Spleen (tissue), 7 donors: Measurements from ENCODE around the gene DAPK2.

Experiments used
- POLR2A ChIP-seq, 3 donors: fragments of 450-650 bp; IDR thresholded peaks; one replicate each; pipeline ENCODE4 v1.5.1; 2017; ENCODE audit warnings: antibody characterized with exemption in 3 of 3, mild to moderate bottlenecking in 1 of 3
- POLR2AphosphoS5 ChIP-seq, 3 donors: sonication (generic); formaldehyde crosslinking; IDR thresholded peaks; one replicate each; pipeline ENCODE4 v1.5.1; 2017; ENCODE audit warnings: antibody characterized with exemption in 3 of 3
- TF ChIP-seq, protein P1 (sequence below), 11 experiments: fragments of 200-600 bp in 7 of 11; fragments of 450-650 bp in 4 of 11; sonication (generic) in 4 of 11; IDR thresholded peaks in 8 of 11; conservative IDR thresholded peaks in 3 of 11; 1 replicate in 7 of 11; 2 replicates in 4 of 11; pipeline versions ENCODE4 v1.4.0 to v1.8.0; 2016 to 2021; ENCODE audit warnings: antibody characterized with exemption in 11 of 11, inconsistent platforms in 4 of 11, mild to moderate bottlenecking in 1 of 11
- donor health status: DM: no; HTN: no; CAD: no; lungs with moderate emphysema.
- donor health status: DM: no; HTN: no; CAD: no.
- donor health status: DM: no; HTN: no; CAD: no.

- TF ChIP-seq, protein P1, sequence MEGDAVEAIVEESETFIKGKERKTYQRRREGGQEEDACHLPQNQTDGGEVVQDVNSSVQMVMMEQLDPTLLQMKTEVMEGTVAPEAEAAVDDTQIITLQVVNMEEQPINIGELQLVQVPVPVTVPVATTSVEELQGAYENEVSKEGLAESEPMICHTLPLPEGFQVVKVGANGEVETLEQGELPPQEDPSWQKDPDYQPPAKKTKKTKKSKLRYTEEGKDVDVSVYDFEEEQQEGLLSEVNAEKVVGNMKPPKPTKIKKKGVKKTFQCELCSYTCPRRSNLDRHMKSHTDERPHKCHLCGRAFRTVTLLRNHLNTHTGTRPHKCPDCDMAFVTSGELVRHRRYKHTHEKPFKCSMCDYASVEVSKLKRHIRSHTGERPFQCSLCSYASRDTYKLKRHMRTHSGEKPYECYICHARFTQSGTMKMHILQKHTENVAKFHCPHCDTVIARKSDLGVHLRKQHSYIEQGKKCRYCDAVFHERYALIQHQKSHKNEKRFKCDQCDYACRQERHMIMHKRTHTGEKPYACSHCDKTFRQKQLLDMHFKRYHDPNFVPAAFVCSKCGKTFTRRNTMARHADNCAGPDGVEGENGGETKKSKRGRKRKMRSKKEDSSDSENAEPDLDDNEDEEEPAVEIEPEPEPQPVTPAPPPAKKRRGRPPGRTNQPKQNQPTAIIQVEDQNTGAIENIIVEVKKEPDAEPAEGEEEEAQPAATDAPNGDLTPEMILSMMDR (IDR thresholded peaks at IDR 0.05 in 8 of 11, conservative IDR thresholded peaks at IDR 0.05 in 3 of 11) = no peak
- TF ChIP-seq POLR2AphosphoS5 (IDR thresholded peaks at IDR 0.05) (no peak), POLR2A (IDR thresholded peaks at IDR 0.05) (no peak)
Observed at GRCh38 chr15:64068133-64068532, 21.8 kb upstream of the DAPK2 start.
